Measurements from ENCODE around the gene CSGALNACT2.

- no peak for TF ChIP-seq EP300 (IDR thresholded peaks at IDR 0.05)
- TF ChIP-seq, protein P1, sequence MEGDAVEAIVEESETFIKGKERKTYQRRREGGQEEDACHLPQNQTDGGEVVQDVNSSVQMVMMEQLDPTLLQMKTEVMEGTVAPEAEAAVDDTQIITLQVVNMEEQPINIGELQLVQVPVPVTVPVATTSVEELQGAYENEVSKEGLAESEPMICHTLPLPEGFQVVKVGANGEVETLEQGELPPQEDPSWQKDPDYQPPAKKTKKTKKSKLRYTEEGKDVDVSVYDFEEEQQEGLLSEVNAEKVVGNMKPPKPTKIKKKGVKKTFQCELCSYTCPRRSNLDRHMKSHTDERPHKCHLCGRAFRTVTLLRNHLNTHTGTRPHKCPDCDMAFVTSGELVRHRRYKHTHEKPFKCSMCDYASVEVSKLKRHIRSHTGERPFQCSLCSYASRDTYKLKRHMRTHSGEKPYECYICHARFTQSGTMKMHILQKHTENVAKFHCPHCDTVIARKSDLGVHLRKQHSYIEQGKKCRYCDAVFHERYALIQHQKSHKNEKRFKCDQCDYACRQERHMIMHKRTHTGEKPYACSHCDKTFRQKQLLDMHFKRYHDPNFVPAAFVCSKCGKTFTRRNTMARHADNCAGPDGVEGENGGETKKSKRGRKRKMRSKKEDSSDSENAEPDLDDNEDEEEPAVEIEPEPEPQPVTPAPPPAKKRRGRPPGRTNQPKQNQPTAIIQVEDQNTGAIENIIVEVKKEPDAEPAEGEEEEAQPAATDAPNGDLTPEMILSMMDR (IDR thresholded peaks at IDR 0.05) = no peak
- TF ChIP-seq POLR2A (IDR thresholded peaks at IDR 0.05) = no peak
Observed at GRCh38 chr10:43226851-43227845, 88.9 kb downstream of the CSGALNACT2 start.
